Stimulated activated CD4-positive, alpha-beta T cell treated with anti-CD3 and anti-CD28 coated beads, Interleukin-1b, Interleukin-23, amount 100 ng/mL, for 48 hours (primary cell): ENCODE results near the gene GLIS1.

Experiments used
- DNase-seq: peaks from one replicate; pipeline ENCODE4 v3.0.0-alpha.2; 2020

Gene GLIS1

GRCh38 chr1:53541263-53541625 is 197.7 kb downstream of the GLIS1 start:
- no peak for DNase-seq

GRCh38 chr1:53540604-53541262 is 198.2 kb downstream of the GLIS1 start:
- DNase-seq: no peak

- no peak for DNase-seq
These were observed 199.0 kb downstream of the GLIS1 start for GRCh38 chr1:53539711-53540603.

DNA sequence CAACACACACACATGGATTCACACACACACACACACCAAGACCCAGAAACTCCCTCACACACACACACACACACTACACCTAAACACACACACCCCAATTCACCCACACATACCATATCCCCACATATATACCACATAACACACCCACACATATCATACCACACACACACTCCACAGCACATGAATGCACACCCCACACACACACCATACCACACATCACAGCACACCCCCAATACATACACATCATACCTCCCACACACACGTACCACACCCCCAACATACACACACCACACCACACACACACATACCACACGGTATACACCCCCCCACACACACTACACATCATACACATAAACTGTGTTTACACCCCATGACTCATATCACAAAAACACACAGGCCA is 199.7 kb downstream of the GLIS1 start:
- no peak for DNase-seq

DNA sequence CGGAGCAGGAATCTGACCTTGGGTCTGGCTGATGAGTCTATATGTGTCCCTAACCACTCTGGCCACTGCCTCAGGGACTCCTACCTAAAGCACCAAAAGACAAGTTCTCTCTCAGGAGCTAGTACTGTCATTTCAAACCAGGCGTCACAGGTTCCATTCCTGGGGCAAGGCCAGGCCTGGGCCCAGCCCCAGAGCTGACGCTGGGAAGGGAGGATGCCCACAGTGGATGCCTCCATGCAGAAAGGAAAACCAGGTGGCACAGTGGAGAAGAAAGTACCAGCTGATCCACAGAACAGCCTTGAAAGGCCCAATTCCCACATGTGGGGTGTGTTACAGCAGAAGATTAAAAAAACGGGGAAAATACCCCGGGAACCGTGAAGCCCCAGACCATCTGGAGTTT is 202.4 kb downstream of the GLIS1 start:
- no peak for DNase-seq

DNA sequence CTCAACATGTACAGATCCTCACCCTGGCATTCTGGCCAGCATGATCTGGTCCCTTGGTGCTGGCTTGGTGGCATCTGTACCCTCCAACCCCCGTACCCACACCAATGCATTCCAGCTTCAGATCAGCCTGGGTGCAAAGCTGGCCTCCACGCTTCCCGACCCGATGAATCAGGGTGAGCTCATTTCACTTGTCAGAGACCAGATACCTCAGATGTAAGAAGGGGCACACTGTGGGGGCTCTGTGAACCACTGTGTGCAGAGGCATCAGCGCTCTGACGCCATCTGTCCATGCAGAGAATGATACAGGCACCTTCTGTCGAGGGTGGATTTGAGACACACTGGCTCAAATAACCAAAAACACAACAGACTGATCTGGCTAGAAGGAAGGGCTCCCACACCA is 203.1 kb downstream of the GLIS1 start:
- no peak for DNase-seq

DNA sequence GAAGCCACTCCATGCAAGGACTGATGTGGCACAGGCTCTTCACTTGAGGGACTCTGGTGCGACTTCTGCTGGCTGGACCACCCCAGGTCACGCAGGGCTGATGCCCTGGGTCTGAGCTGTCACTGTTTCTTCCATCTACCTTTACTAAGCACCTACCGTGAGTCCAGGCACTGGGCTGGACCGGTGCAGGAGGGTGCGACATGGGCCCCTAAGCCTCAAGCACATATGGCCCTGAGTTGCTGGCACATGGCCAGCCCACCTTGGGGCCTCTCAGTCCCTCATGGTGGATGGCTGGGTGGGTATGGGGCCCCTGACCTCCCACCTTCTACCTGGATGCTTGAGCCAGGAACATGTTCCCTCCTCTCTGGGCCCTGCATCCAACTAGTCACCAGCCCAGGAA is 203.7 kb downstream of the GLIS1 start:
- DNase-seq: no peak

GRCh38 chr1:53532912-53533311 is 206.1 kb downstream of the GLIS1 start:
- DNase-seq: no peak

DNA sequence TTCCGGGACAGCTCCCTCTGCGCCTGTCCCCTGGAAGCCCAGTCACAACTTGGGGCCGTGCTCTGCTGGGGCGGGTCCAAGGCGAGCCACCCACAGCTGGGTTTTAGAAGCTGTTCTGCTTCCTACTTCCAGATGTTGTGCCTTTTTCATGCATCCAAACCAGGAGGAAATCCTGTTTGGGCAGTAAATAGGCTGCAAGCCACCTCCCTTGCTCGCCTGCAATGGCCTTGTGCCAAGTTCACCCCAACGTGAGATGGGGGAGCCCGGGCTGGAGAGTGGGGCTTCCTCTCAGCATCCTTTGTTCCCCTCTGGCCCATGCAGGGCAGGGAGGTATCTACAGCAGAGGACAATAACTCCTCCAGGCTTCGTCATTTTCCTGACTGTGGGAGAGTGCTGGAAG is 206.6 kb downstream of the GLIS1 start:
- DNase-seq: no peak

GRCh38 chr1:53530550-53530949 is 208.4 kb downstream of the GLIS1 start:
- no peak for DNase-seq

DNA sequence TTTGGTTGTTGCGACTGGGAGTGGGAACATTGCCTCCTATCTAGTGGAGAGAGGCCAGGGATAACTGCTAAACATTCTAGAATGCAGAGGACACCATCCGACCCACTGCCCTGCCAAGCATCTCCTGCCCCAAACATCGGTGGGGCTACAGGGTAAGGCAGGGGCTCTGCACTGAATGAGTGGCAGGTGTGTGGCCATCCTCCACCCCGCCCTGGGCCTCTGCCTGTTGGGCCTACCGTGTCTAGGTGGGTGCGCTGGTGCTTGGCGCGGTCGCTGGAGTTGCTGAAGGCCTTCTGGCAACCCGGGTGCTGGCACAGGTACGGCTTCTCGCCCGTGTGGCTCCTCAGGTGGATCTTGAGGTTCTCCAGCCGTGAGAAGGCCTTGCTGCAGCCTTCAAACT is 209.4 kb downstream of the GLIS1 start:
- DNase-seq: no peak

DNA sequence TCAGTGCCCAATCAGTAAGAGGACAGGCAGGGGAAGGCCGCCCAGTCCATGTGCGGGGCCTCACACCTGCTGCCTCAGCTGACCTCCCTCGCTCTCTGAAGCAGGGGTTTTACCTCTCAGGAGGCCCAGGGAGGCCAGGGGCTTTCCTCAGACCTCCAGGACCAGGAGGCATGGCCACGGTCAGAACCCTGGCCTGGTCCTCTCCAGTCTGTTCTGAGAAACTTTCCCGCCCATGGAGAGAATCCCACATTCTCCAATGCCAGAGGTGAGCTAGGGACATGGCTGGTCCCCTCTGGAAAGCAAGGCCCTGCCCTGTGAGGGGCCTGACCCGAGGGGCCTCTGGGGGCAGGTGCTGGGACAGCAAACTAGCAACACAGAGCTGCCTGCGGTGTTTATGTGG is 211.6 kb downstream of the GLIS1 start:
- no peak for DNase-seq

DNA sequence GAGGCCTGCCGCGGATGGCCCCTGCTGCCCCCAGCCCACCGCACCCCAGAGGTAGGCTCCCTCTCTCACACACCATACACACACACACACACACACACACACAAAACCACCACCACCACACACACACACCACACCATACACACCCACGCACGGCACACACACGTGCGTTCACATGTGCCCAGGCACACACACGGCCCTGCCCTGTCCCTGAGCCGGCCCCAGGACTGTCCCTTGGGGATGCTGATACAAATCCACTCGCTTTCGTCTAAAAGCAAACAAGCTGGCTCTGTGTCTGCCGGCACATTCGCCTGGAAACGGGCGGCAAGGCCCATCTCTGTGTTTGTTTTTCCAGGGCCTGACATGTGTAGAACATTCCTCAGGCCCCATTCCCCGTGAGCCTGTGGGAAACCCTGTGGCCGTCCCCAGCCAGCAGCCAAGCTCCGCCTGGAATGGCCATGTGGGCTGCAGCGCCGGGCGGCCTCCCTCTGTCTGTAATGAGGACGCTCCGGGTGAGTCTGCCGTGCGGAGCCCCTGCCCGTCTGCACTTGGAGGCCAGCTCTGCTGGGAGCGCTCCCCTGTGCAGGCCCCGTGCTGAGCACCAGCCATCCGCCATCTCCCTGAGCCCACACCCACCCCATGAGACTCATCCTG is 212.4 kb downstream of the GLIS1 start:
- DNase-seq: no peak

DNA sequence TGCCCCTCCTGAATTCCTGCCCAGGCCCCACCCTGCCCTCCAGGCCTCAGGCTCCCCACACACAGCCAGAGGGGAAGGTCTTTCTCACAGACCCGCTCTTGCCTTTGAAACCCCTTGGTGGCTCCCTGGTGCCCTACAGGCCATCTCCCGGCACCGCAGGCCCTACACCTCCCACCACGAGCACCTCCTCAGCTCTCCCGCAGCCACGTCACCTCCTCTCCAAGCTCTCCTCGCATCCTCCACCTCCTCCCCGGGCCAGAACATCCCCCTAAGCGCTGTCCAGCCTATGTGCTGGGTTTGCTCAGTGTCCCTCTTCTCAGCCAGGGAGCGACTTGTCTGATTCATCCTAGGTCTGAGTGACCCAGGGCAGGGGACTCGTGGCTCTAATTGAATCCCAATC is 213.4 kb downstream of the GLIS1 start:
- no peak for DNase-seq

GRCh38 chr1:53524428-53525375 is 214.3 kb downstream of the GLIS1 start:
- no peak for DNase-seq

DNA sequence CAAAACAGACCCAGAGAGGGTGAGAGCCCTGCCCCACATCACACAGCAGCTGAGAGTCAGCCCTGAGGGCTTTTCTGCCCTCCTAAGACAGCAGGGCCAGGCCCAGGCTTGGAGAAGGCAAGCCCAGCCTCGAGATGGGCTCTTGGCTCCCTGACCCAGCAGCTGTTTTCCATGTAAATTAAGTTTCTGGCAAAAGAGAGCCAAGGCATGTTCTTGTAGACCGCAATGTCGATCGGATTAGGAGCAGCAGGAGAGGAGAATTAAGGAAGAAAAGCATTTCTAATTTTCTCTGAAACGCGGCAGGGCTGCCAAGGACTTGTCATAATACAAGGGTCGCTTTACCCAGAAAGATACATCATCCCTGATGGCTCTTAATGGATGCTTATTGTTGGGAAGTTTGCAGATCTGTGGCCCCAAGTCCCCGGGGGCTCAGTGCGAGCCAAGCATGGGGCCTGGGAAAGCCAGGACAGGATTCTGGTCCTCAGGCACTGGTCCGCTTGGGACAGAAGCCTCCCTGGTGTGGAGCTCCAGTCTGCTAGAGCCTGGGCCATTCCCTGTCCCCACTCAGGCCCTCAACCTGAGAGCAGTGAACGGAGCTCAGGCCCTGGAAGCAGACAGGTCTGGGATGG is 216.9 kb downstream of the GLIS1 start:
- no peak for DNase-seq

GRCh38 chr1:53520481-53520880 is 218.5 kb downstream of the GLIS1 start:
- no peak for DNase-seq

- DNase-seq: no peak
These were observed 219.5 kb downstream of the GLIS1 start for GRCh38 chr1:53519421-53519820.

GRCh38 chr1:53518775-53519174 is 220.2 kb downstream of the GLIS1 start:
- no peak for DNase-seq

- no peak for DNase-seq
These were observed 221.1 kb downstream of the GLIS1 start for GRCh38 chr1:53517821-53518352.

DNA sequence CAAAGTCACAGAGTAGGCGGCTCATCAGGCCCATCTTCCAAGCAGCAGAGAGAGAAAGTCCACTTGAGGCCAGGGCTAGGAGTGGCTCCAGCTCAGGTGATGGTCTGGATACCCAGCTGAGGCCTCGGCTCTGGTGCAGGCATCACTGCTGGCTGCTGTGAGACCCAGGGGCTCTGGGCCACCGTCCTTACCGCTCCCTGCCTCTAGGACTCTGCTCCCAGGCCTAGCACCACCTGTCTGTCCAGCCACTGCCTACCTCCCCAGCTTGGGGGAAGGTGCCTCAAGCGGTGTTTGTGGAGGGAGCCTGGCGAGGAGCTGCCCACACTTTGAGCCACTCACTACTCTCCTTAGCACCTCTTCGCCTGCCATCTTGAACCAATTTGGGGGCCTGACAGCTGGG is 221.9 kb downstream of the GLIS1 start:
- no peak for DNase-seq

GRCh38 chr1:53516181-53516580 is 222.8 kb downstream of the GLIS1 start:
- DNase-seq: no peak
